BLaER1 (cell line): ENCODE results near the gene RPL22.

ENCODE experiments used
- H3K27ac ChIP-seq: shearing (Covaris generic); formaldehyde crosslinking; 2 replicates; pipeline ENCODE4 v1.8.1; 2022
- H3K27me3 ChIP-seq: shearing (Covaris generic); formaldehyde crosslinking; 2 replicates; pipeline ENCODE4 v1.8.1; 2022
- H3K36me3 ChIP-seq: shearing (Covaris generic); formaldehyde crosslinking; 2 replicates; pipeline ENCODE4 v1.8.1; 2022
- H3K4me1 ChIP-seq: shearing (Covaris generic); formaldehyde crosslinking; 2 replicates; pipeline ENCODE4 v1.8.1; 2022
- H3K4me2 ChIP-seq: shearing (Covaris generic); formaldehyde crosslinking; 2 replicates; pipeline ENCODE4 v1.8.1; 2022
- H3K4me3 ChIP-seq: shearing (Covaris generic); formaldehyde crosslinking; 2 replicates; pipeline ENCODE4 v1.8.1; 2022
- H3K9ac ChIP-seq: shearing (Covaris generic); formaldehyde crosslinking; 2 replicates; pipeline ENCODE4 v1.8.1; 2022
- H3K9me3 ChIP-seq: shearing (Covaris generic); formaldehyde crosslinking; 2 replicates; pipeline ENCODE4 v1.8.1; 2022
- H4K20me1 ChIP-seq: shearing (Covaris generic); formaldehyde crosslinking; 2 replicates; pipeline ENCODE4 v1.8.1; 2022
- Cebpa-rat ChIP-seq: shearing (Covaris generic); IDR thresholded peaks from 2 replicates; pipeline ENCODE4 v1.8.1; 2022

The RPL22 gene

GRCh38 chr1:6199298-6200187 is at the start of gene RPL22:
Gene RPL22 (minus strand): TSS chr1:6199595. CDS start chr1:6199573, 22 bp downstream.
- peak within 1 kb of the TSS; percentile 99 for H3K9ac ChIP-seq
- peaks cover 6% of the 10 kb centered on the region for H3K27me3 ChIP-seq
- H4K20me1 ChIP-seq = peaks cover 47% of the 10 kb centered on the region
- peak within 1 kb of the TSS; percentile 89 for H3K4me2 ChIP-seq
- H3K9me3 ChIP-seq = no peaks in the 10 kb centered on the region
- peaks cover 36% of the 10 kb centered on the region for H3K36me3 ChIP-seq
- peak within 1 kb of the TSS; percentile 87 for H3K4me3 ChIP-seq
- peak within 1 kb of the TSS; percentile 99 for H3K27ac ChIP-seq
- peaks cover 31% of the 10 kb centered on the region for H3K4me1 ChIP-seq
- TF ChIP-seq Cebpa-rat = no peak

- Histone ChIP-seq H4K20me1 (peaks cover 84% of the 10 kb centered on the region), H3K27ac (no peak overlapping the region), H3K4me3 (no peak overlapping the region), H3K9ac (no peak overlapping the region), H3K4me2 (peak overlapping the region; percentile 96), H3K9me3 (no peaks in the 10 kb centered on the region), H3K27me3 (peaks cover 82% of the 10 kb centered on the region), H3K4me1 (peaks cover 65% of the 10 kb centered on the region), H3K36me3 (peaks cover 4% of the 10 kb centered on the region; the same call in 1 of the 2 replicates)
- no peak for TF ChIP-seq Cebpa-rat
These were observed 48.9 kb upstream of the RPL22 start for GRCh38 chr1:6248161-6248776.

- Histone ChIP-seq H3K36me3 (no peaks in the 10 kb centered on the region), H4K20me1 (peaks cover 82% of the 10 kb centered on the region), H3K4me2 (peak overlapping the region; percentile 84; the same call in 1 of the 2 replicates), H3K4me3 (no peak overlapping the region), H3K9ac (no peak overlapping the region), H3K27ac (no peak overlapping the region), H3K27me3 (peaks cover 88% of the 10 kb centered on the region), H3K9me3 (no peaks in the 10 kb centered on the region), H3K4me1 (peaks cover 71% of the 10 kb centered on the region)
- TF ChIP-seq Cebpa-rat = no peak
These were observed 48.3 kb upstream of the RPL22 start for GRCh38 chr1:6247651-6248050.

GRCh38 chr1:6246497-6247467 is 47.4 kb upstream of the RPL22 start:
- no peaks in the 10 kb centered on the region for H3K36me3 ChIP-seq
- H3K4me2 ChIP-seq = peak overlapping the region; percentile 84
- H3K27me3 ChIP-seq = peaks cover 91% of the 10 kb centered on the region
- no peak overlapping the region for H3K9ac ChIP-seq
- no peaks in the 10 kb centered on the region for H3K9me3 ChIP-seq
- H3K4me3 ChIP-seq = no peak overlapping the region
- TF ChIP-seq Cebpa-rat = no peak
- H3K4me1 ChIP-seq = peaks cover 79% of the 10 kb centered on the region
- peaks cover 74% of the 10 kb centered on the region for H4K20me1 ChIP-seq
- H3K27ac ChIP-seq = no peak overlapping the region

- Histone ChIP-seq H3K4me1 (peaks cover 87% of the 10 kb centered on the region), H3K36me3 (no peaks in the 10 kb centered on the region), H3K4me3 (no peak overlapping the region), H3K9ac (no peak overlapping the region), H4K20me1 (peaks cover 66% of the 10 kb centered on the region), H3K27me3 (peaks cover 91% of the 10 kb centered on the region), H3K9me3 (no peaks in the 10 kb centered on the region), H3K4me2 (peak overlapping the region; percentile 84), H3K27ac (no peak overlapping the region)
- no peak for TF ChIP-seq Cebpa-rat
These were observed 46.6 kb upstream of the RPL22 start for GRCh38 chr1:6245869-6246496.

GRCh38 chr1:6245086-6245868 is 45.9 kb upstream of the RPL22 start:
- peaks cover 60% of the 10 kb centered on the region for H4K20me1 ChIP-seq
- H3K9ac ChIP-seq = no peak overlapping the region
- peaks cover 91% of the 10 kb centered on the region for H3K27me3 ChIP-seq
- H3K4me1 ChIP-seq = peaks cover 93% of the 10 kb centered on the region
- TF ChIP-seq Cebpa-rat = no peak
- no peaks in the 10 kb centered on the region for H3K36me3 ChIP-seq
- H3K4me3 ChIP-seq = peak overlapping the region; percentile 47; the same call in 1 of the 2 replicates
- H3K9me3 ChIP-seq = no peaks in the 10 kb centered on the region
- H3K27ac ChIP-seq = no peak overlapping the region
- H3K4me2 ChIP-seq = peak overlapping the region; percentile 84

- Histone ChIP-seq H3K27me3 (peaks cover 89% of the 10 kb centered on the region), H3K36me3 (no peaks in the 10 kb centered on the region), H3K4me1 (peaks cover 93% of the 10 kb centered on the region), H4K20me1 (peaks cover 53% of the 10 kb centered on the region), H3K4me3 (no peak overlapping the region), H3K9ac (no peak overlapping the region), H3K4me2 (peak overlapping the region; percentile 94), H3K27ac (no peak overlapping the region), H3K9me3 (no peaks in the 10 kb centered on the region)
- TF ChIP-seq Cebpa-rat = no peak
These were observed 45.1 kb upstream of the RPL22 start for GRCh38 chr1:6244401-6245049.

- no peak for TF ChIP-seq Cebpa-rat
- H3K27me3 ChIP-seq = peaks cover 84% of the 10 kb centered on the region
- H3K4me2 ChIP-seq = peak within 1 kb of the TSS; percentile 94
- H3K9me3 ChIP-seq = no peaks in the 10 kb centered on the region
- peak within 1 kb of the TSS; percentile 36; the same call in 1 of the 2 replicates for H3K4me3 ChIP-seq
- H3K9ac ChIP-seq = no peak within 1 kb of the TSS
- no peak within 1 kb of the TSS for H3K27ac ChIP-seq
- H4K20me1 ChIP-seq = peaks cover 47% of the 10 kb centered on the region
- no peaks in the 10 kb centered on the region for H3K36me3 ChIP-seq
- H3K4me1 ChIP-seq = peaks cover 93% of the 10 kb centered on the region
These were observed 44.6 kb upstream of the RPL22 start, which contains the start of gene HES3 for GRCh38 chr1:6243993-6244392. Gene HES3 (plus strand): TSS chr1:6244179. CDS start chr1:6244366, 187 bp downstream.
